ENCODE results near the gene DIS3L2. TPM values are rescaled to one million over a fixed set of nuclear protein-coding genes. Genes with fewer than 3 reads are reported as not detected.

Gene DIS3L2
- total and polyA plus RNA-seq, 2 experiments from 2014 or later: 15.2 to 25.3 TPM

GRCh38 chr2:232162187-232162586 is 200.7 kb downstream of the DIS3L2 start:
- Histone ChIP-seq H3F3A (replicated peaks; ENCODE audit: low read depth) (no peaks in the 10 kb centered on the region), H2AFZ (no peak overlapping the region), H3K36me3 (ENCODE audit: insufficient read depth) (no peaks in the 10 kb centered on the region), H4K20me1 (replicated peaks; ENCODE audit: insufficient read depth) (no peaks in the 10 kb centered on the region), H3K9me2 (ENCODE audit: insufficient read depth) (no peaks in the 10 kb centered on the region), H3K4me1 (ENCODE audit: insufficient read depth) (no peaks in the 10 kb centered on the region), H3K4me2 (no peak overlapping the region), H3K4me3 (no peak overlapping the region), H3K27me3 (ENCODE audit: insufficient read depth) (no peaks in the 10 kb centered on the region), H3K79me2 (replicated peaks; ENCODE audit: insufficient read depth) (no peaks in the 10 kb centered on the region), H3K27ac (ENCODE audit: low read depth) (no peak overlapping the region)
- Mint-ChIP-seq H3K27me3 (ENCODE audit: insufficient read depth, low read depth, poor library complexity) (no peaks in the 10 kb centered on the region), H3K4me1 (no peaks in the 10 kb centered on the region), H3K27ac (no peak overlapping the region; the same call in 1 of the 2 replicates), H3K36me3 (ENCODE audit: low read depth) (no peaks in the 10 kb centered on the region), H3K9me3 (no peaks in the 10 kb centered on the region), H3K4me3 (no peak overlapping the region)
- ATAC-seq (peak; percentile 35; the same call in 2 of the 3 replicates), DNase-seq (ENCODE audit: low spot score) (peak; percentile 6)
- TF ChIP-seq, protein P1, sequence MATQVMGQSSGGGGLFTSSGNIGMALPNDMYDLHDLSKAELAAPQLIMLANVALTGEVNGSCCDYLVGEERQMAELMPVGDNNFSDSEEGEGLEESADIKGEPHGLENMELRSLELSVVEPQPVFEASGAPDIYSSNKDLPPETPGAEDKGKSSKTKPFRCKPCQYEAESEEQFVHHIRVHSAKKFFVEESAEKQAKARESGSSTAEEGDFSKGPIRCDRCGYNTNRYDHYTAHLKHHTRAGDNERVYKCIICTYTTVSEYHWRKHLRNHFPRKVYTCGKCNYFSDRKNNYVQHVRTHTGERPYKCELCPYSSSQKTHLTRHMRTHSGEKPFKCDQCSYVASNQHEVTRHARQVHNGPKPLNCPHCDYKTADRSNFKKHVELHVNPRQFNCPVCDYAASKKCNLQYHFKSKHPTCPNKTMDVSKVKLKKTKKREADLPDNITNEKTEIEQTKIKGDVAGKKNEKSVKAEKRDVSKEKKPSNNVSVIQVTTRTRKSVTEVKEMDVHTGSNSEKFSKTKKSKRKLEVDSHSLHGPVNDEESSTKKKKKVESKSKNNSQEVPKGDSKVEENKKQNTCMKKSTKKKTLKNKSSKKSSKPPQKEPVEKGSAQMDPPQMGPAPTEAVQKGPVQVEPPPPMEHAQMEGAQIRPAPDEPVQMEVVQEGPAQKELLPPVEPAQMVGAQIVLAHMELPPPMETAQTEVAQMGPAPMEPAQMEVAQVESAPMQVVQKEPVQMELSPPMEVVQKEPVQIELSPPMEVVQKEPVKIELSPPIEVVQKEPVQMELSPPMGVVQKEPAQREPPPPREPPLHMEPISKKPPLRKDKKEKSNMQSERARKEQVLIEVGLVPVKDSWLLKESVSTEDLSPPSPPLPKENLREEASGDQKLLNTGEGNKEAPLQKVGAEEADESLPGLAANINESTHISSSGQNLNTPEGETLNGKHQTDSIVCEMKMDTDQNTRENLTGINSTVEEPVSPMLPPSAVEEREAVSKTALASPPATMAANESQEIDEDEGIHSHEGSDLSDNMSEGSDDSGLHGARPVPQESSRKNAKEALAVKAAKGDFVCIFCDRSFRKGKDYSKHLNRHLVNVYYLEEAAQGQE (IDR thresholded peaks at IDR 0.05; ENCODE audit: unreplicated experiment): no peak
- no peak for TF ChIP-seq EZH2phosphoT487 (IDR thresholded peaks at IDR 0.05; ENCODE audit: unreplicated experiment)
- no peak for TF ChIP-seq CTCF (conservative IDR thresholded peaks at IDR 0.05; ENCODE audit: low read depth in 2 of 2)
- no peak for TF ChIP-seq ZNF114 (CRISPR knock-in tag; IDR thresholded peaks at IDR 0.05)
- no peak for TF ChIP-seq STAT1 (IDR thresholded peaks at IDR 0.05; ENCODE audit: unreplicated experiment)
- no peak for TF ChIP-seq NANOG (IDR thresholded peaks at IDR 0.05; ENCODE audit: borderline replicate concordance)
- no peak for TF ChIP-seq CREB1 (CRISPR knock-in tag; IDR thresholded peaks at IDR 0.05; ENCODE audit: low read depth)

DNA sequence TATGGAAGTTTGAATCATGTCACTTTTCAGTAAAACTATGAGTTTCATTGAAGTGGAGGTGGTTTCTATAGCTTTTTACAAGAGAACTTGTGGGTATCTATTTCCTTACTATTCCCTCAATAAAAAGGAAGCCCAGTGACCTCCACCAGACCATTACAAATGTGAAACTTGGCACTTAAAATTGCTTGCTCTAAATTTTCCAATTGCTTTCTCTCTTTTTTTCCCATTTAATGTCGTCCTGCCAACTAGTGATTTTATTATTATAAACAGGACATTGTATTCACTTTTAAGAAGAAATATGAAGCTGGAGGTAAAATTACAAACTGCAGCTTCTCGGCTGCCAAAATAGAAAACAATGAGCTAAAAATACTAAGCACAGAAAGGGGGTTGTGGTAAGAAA is 208.9 kb downstream of the DIS3L2 start:
- H3K27ac ChIP-seq (ENCODE audit: low read depth): no peak overlapping the region
- H3F3A ChIP-seq (replicated peaks; ENCODE audit: low read depth): no peaks in the 10 kb centered on the region
- no peaks in the 10 kb centered on the region for H3K36me3 ChIP-seq (ENCODE audit: insufficient read depth)
- no peak overlapping the region for H3K4me2 ChIP-seq
- no peak overlapping the region for H3K4me3 ChIP-seq
- H3K79me2 ChIP-seq (replicated peaks; ENCODE audit: insufficient read depth): no peaks in the 10 kb centered on the region
- Mint-ChIP-seq H3K4me1 (peaks cover 8% of the 10 kb centered on the region; the same call in 2 of the 3 replicates), H3K27me3 (ENCODE audit: insufficient read depth, low read depth, poor library complexity) (no peaks in the 10 kb centered on the region), H3K4me3 (no peak overlapping the region), H3K36me3 (ENCODE audit: low read depth) (no peaks in the 10 kb centered on the region), H3K9me3 (no peaks in the 10 kb centered on the region), H3K27ac (no peak overlapping the region)
- ATAC-seq: no peak
- H3K9me2 ChIP-seq (ENCODE audit: insufficient read depth): no peaks in the 10 kb centered on the region
- H4K20me1 ChIP-seq (replicated peaks; ENCODE audit: insufficient read depth): no peaks in the 10 kb centered on the region
- H3K4me1 ChIP-seq (ENCODE audit: insufficient read depth): peaks cover 7% of the 10 kb centered on the region
- no peak overlapping the region for H2AFZ ChIP-seq
- no peak for DNase-seq (ENCODE audit: low spot score)
- H3K27me3 ChIP-seq (ENCODE audit: insufficient read depth): no peaks in the 10 kb centered on the region
- TF ChIP-seq ZNF462 (CRISPR knock-in tag; IDR thresholded peaks at IDR 0.05) (no peak), STAT1 (IDR thresholded peaks at IDR 0.05; ENCODE audit: unreplicated experiment) (no peak), CREB1 (CRISPR knock-in tag; IDR thresholded peaks at IDR 0.05; ENCODE audit: low read depth) (no peak), EZH2 (IDR thresholded peaks at IDR 0.05; ENCODE audit: low read depth, unreplicated experiment) (no peak), JUNB (IDR thresholded peaks at IDR 0.05; ENCODE audit: unreplicated experiment) (no peak)
